B cell (primary cell): Measurements from ENCODE around the gene LAMB1. TPM values are rescaled to one million over a fixed set of nuclear protein-coding genes. Genes with fewer than 3 reads are reported as not detected.

Experiments used
- ATAC-seq: fragments of 200-7000 bp; cut with Tn5 transposase; one replicate; pipeline ENCODE4 v1.10.0; 2021; ENCODE audit warnings: low read depth, mild to moderate bottlenecking, moderate number of reproducible peaks, moderate library complexity
- CTCF ChIA-PET: fragments of 350-600 bp; sonication (Branson Sonifier 250); formaldehyde crosslinking; loops from one replicate; lab custom pipeline; 2021; ENCODE audit warnings: antibody characterized with exemption, inconsistent platforms; lab: Charles Lee
- POLR2A ChIA-PET: fragments of 350-600 bp; sonication (Branson Sonifier 250); formaldehyde crosslinking; loops from one replicate; lab custom pipeline; 2021; ENCODE audit warnings: antibody characterized with exemption; lab: Charles Lee
- DNase-seq: peaks from one replicate; pipeline ENCODE4 v3.0.0; 2013
- H2AFZ ChIP-seq: 2 replicates; pipeline ENCODE4 v1.6.1; 2012; ENCODE audit warnings: mild to moderate bottlenecking, low read depth, low read length; ENCODE audit not compliant: insufficient read depth, poor library complexity, severe bottlenecking
- H3K27ac ChIP-seq, 2 donors: 1 replicate in 1 of 2; 2 replicates in 1 of 2; pipeline ENCODE4 v1.5.1; 2012 to 2013; ENCODE audit warnings: low read length in 2 of 2, mild to moderate bottlenecking in 2 of 2, moderate library complexity in 1 of 2
- H3K27me3 ChIP-seq, 4 experiments: fragments of 200-600 bp in 1 of 4; sonication (generic) in 1 of 4; replicated peaks in 1 of 4; 1 replicate in 2 of 4; 2 replicates in 2 of 4; pipeline versions ENCODE4 v1.6.1 to v1.7.0; 2013 to 2016; ENCODE audit warnings: low read length in 3 of 4, mild to moderate bottlenecking in 2 of 4, mixed read lengths in 1 of 4, moderate library complexity in 1 of 4; ENCODE audit not compliant: insufficient read depth in 4 of 4, control insufficient read depth in 3 of 4; ENCODE audit errors: control extremely low read depth in 1 of 4
- H3K36me3 ChIP-seq, 2 experiments: replicated peaks in 1 of 2; 1 replicate in 1 of 2; 2 replicates in 1 of 2; pipeline versions ENCODE4 v1.6.1 to v1.7.1; 2013; ENCODE audit warnings: low read length in 1 of 2; ENCODE audit not compliant: insufficient read depth in 2 of 2, control insufficient read depth in 1 of 2; ENCODE audit errors: control extremely low read depth in 1 of 2, extremely low read depth in 1 of 2
- H3K4me1 ChIP-seq, 2 donors: fragments of 200-600 bp in 1 of 2; sonication (generic) in 1 of 2; 1 replicate in 1 of 2; 2 replicates in 1 of 2; pipeline versions ENCODE4 v1.5.1 to v1.6.1; 2013 to 2017; ENCODE audit warnings: low read length in 2 of 2; ENCODE audit not compliant: control insufficient read depth in 2 of 2, insufficient read depth in 2 of 2
- H3K4me2 ChIP-seq: replicated peaks from 2 replicates; pipeline ENCODE3; 2012; ENCODE audit warnings: mild to moderate bottlenecking, low read depth, low read length; ENCODE audit not compliant: poor library complexity, severe bottlenecking
- H3K4me3 ChIP-seq, 5 experiments: fragments of 200-600 bp in 1 of 5; sonication (generic) in 1 of 5; 1 replicate in 3 of 5; 2 replicates in 2 of 5; pipeline versions ENCODE4 v1.5.1 to v1.7.0; 2011 to 2016; ENCODE audit warnings: low read length in 4 of 5, mild to moderate bottlenecking in 4 of 5, low read depth in 2 of 5, control low read depth in 1 of 5, moderate library complexity in 1 of 5; ENCODE audit not compliant: insufficient read depth in 1 of 5; ENCODE audit errors: control extremely low read depth in 1 of 5, extremely low read depth in 1 of 5
- H3K79me2 ChIP-seq: fragments of 200-600 bp; sonication (generic); one replicate; pipeline ENCODE4 v1.6.0; 2016; ENCODE audit warnings: low read length; ENCODE audit not compliant: control insufficient read depth, insufficient read depth
- H3K9ac ChIP-seq: fragments of 200-600 bp; sonication (generic); 2 replicates; pipeline ENCODE4 v1.6.1; 2017; ENCODE audit warnings: mild to moderate bottlenecking, low read length, moderate library complexity
- H3K9me3 ChIP-seq, 3 donors: one replicate each; pipeline versions ENCODE4 v1.6.1 to v1.7.1; 2013; ENCODE audit warnings: low read length in 2 of 3; ENCODE audit not compliant: control insufficient read depth in 2 of 3, insufficient read depth in 1 of 3; ENCODE audit errors: control extremely low read depth in 1 of 3
- H4K20me1 ChIP-seq: 2 replicates; pipeline ENCODE4 v1.6.0; 2012; ENCODE audit warnings: mild to moderate bottlenecking, low read length; ENCODE audit not compliant: insufficient read depth, control insufficient read depth, poor library complexity, severe bottlenecking
- H3K27ac Mint-ChIP-seq: one replicate; pipeline ENCODE4 v1.8.0; 2021; ENCODE audit warnings: mixed read lengths
- H3K27me3 Mint-ChIP-seq: one replicate; pipeline ENCODE4 v1.8.0; 2021; ENCODE audit warnings: mixed read lengths
- H3K4me1 Mint-ChIP-seq: one replicate; pipeline ENCODE4 v1.8.0; 2021; ENCODE audit warnings: mixed read lengths
- H3K4me3 Mint-ChIP-seq: one replicate; pipeline ENCODE4 v1.8.0; 2021; ENCODE audit warnings: mixed read lengths
- H3K9me3 Mint-ChIP-seq: one replicate; pipeline ENCODE4 v1.8.0; 2022; ENCODE audit warnings: mixed read lengths; ENCODE audit not compliant: insufficient read depth
- CTCF ChIP-seq: fragments of 200-600 bp; IDR thresholded peaks from one replicate; pipeline ENCODE4 v1.8.0; 2022; ENCODE audit warnings: antibody characterized with exemption, mild to moderate bottlenecking
- EZH2 ChIP-seq: IDR thresholded peaks from 2 replicates; pipeline ENCODE4 v1.6.1; 2012; ENCODE audit warnings: borderline replicate concordance, low read depth, mild to moderate bottlenecking, moderate library complexity, low read length; ENCODE audit not compliant: insufficient read depth, poor library complexity, severe bottlenecking
- WGBS: methylation state at CpG from one replicate; pipeline ENCODE4 v1.1.5; 2013; ENCODE audit warnings: missing lambda C conversion rate; ENCODE audit not compliant: insufficient coverage; 5-methylcytosine and 5-hydroxymethylcytosine counted together
- intact Hi-C: fragments of 100-400 bp; cut with micrococcal nuclease; formaldehyde crosslinking; loops from one replicate; pipeline ENCODE4 v1.10.0; 2022
- polyA plus RNA-seq: library from polyadenylated mRNA; depleted of rRNA; stranded (reverse); fragments of >200 nt; gene quantifications from 2 replicates; pipeline ENCODE4 v1.2.3, GENCODE V29; 2012
- total RNA-seq, 2 donors: library from RNA; stranded (reverse); fragments of 120-200 nt in 1 of 2; gene quantifications; 1 replicate in 1 of 2; 2 replicates in 1 of 2; pipeline versions ENCODE4 v1.2.3 to v1.2.4, GENCODE V29; 2013 to 2022

The LAMB1 gene
- total and polyA plus RNA-seq, 2 donors (not counting 1 experiment from before 2014, with no cell fraction given), result not detected

GRCh38 chr7:107890962-107891635, 111.9 kb downstream of the LAMB1 start, which contains the start of gene DLD:
Gene DLD, plus strand, starts transcription at chr7:107891183. Its CDS starts 68 bp downstream, at chr7:107891251.
- no peaks in the 10 kb centered on the region for H3K9me3 ChIP-seq
- peak within 1 kb of the TSS; percentile 90 for H3K9ac ChIP-seq
- ATAC-seq (peak; percentile 98), DNase-seq (peak; percentile 95)
- no peaks in the 10 kb centered on the region for H3K27me3 ChIP-seq
- H2AFZ ChIP-seq, result peak within 1 kb of the TSS; percentile 98
- H3K27me3 Mint-ChIP-seq, result peaks cover 4% of the 10 kb centered on the region
- peaks cover 11 to 20% of the 10 kb centered on the region in 2 experiments for H3K36me3 ChIP-seq
- WGBS, result under 1% methylated on average over 52 of the region's 55 CpGs
- H3K4me1 ChIP-seq, result peaks cover 9 to 26% of the 10 kb centered on the region in 2 donors
- H3K4me3 ChIP-seq, result peak within 1 kb of the TSS; percentile 72 to 86 (median 83)
- H3K4me1 Mint-ChIP-seq, result peaks cover 46% of the 10 kb centered on the region
- H3K79me2 ChIP-seq, result peaks cover 56% of the 10 kb centered on the region
- no peaks in the 10 kb centered on the region for H3K9me3 Mint-ChIP-seq
- CTCF ChIA-PET, result interaction anchor here (4.2 to 4.5 kb wide), 2 partner anchors 12 to 16 kb away, joined by 20 to 36 read pairs; no protein-coding TSS in a partner anchor
- peak within 1 kb of the TSS; percentile 91 to 97 for H3K27ac ChIP-seq
- H4K20me1 ChIP-seq, result peaks cover 13% of the 10 kb centered on the region
- H3K27ac Mint-ChIP-seq, result peak within 1 kb of the TSS; percentile 97
- TF ChIP-seq CTCF (no peak), EZH2 (no peak)
- intact Hi-C loops, result loop anchor here (1.0 to 10.0 kb wide), 7 partner anchors 148 to 1292 kb away; partner anchors contain the start of genes COG5, DNAJB9, DUS4L and HBP1
- POLR2A ChIA-PET, result interaction anchor here (0.7 kb wide), 1 partner anchor 148 kb away, joined by 6 read pairs; no protein-coding TSS in a partner anchor
- H3K4me3 Mint-ChIP-seq, result peak within 1 kb of the TSS; percentile 99
- peak within 1 kb of the TSS; percentile 87 for H3K4me2 ChIP-seq
